GM04503 (cell line): Measurements from ENCODE around the gene PRLH.
A peak's percentile ranks its signal among the peaks of the same experiment; 100 is the strongest.

Experiments
- DNase-seq: peaks from one replicate; pipeline ENCODE4 v3.0.0-alpha.2; 2012; ENCODE audit warnings: low read depth

The PRLH gene

DNA sequence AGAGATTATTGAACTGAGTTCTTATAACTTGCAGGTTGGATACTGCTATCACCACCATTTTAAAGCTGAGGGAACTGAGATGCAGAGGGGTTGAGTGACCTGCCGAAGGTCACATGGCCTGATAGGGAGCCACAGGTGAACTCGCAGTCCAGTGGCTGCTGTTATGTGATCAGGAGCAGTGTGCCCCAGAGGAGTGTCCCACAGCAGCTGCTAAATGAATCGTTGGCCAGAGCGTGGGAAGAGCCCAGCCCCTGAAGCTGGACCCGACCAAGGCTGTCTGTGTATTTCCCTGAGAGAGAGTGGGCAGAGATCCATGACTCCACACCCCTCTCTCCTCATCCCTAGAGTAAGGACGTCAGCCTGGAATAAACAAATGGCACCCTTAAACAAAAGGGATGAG is 26.7 kb upstream of the PRLH start:
- no peak for DNase-seq

DNA sequence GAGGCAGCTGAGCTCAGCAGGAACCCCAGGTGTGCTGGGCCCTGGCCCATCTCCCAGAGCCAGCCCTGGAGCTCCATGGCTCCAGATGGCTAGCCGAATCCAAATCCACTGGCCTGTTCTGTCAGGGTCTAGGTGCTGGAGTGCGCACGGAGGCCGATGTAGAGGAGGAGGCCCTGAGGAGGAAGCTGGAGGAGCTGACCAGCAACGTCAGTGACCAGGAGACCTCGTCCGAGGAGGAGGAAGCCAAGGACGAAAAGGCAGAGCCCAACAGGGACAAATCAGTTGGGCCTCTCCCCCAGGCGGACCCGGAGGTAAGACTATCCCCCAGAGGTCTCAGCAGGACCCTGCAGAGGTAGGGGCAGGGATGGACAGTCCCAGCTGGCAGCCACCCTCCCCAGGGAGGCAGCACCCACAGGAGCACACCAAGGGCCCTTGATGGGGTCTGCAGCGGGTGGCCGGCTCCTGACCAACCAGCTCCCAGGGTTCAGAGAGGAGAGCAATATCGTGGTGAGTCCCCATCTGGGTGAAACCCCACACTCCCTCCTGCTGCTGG is 26.1 kb upstream of the PRLH start:
- DNase-seq: no peak

- DNase-seq: peak; percentile 16
Observed at GRCh38 chr2:237540823-237541222, 25.6 kb upstream of the PRLH start.

- no peak for DNase-seq
Observed at GRCh38 chr2:237541243-237541642, 25.1 kb upstream of the PRLH start.

- DNase-seq: no peak
Observed at GRCh38 chr2:237542001-237542704, 24.2 kb upstream of the PRLH start.

DNA sequence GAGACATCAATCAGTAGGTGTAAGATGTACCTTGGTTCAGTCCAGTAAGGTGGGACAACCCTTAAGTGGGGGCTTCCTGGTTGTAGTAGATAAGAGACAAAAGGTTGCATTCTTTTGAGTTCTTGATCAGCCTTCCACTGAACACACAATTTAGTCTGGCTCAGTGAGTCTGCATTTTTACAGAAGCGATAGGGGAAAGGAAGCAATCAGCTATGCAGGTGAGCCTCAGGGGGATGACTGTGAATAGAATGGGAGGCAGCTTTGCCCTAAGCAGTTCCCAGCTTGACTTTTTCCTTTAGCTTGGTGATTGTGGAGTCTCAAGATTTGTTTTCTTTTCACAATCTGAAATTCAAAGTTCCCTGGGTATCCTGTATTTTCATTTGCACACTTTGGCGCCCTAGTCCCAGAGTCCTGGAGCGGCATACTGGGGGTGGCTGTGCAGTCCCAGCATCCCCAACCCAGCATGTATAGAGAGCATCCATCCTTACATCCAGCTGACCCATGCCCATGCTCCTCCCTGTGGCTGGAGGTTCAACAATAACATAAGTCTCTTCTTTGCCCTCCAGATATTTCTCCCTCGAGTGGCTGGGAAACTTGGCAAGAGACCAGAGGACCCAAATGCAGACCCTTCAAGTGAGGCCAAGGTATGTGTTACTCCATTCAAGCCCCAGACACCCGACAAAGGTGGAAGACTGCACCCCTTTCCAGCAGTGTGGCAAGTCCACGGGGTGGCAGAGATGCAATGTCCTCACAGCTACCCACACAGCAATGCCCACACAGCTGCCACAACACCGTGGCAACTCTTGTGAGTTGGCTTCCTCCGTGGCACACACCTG is 20.1 kb upstream of the PRLH start:
- DNase-seq: no peak

GRCh38 chr2:237546876-237547395 is 19.4 kb upstream of the PRLH start:
- no peak for DNase-seq

DNA sequence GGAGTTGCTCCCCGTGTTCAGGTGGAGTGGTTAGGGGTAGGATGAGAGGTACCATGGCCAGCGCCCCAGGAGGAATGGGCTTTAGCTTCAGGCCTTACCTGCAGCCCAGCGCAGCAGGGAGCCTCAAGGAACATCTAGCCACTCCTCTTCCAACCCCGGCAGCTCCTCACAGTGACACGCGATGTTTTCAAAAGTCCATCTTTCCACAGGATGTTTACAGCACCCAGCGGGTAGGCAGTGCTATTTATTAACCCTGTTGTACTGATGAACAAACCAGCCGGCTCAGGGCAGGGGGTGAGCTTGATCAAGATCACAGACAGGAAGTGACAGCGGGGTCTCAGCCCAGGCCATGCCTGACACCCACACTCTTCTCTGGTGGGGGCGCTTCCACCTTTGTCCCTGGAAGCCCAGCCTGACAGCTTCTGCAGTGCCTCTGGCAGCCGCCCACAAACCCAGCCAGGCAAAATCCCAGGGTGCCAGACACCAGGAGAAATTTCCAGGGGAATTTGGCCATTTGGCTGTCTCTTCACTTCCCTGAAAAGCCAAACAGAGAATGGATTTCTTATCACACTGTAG is 18.4 kb upstream of the PRLH start:
- DNase-seq: no peak

GRCh38 chr2:237549216-237549615 is 17.2 kb upstream of the PRLH start:
- DNase-seq: no peak

- no peak for DNase-seq
Observed at GRCh38 chr2:237549643-237550415, 16.5 kb upstream of the PRLH start.

- DNase-seq: no peak
Observed at GRCh38 chr2:237551071-237551574, 15.3 kb upstream of the PRLH start.

DNA sequence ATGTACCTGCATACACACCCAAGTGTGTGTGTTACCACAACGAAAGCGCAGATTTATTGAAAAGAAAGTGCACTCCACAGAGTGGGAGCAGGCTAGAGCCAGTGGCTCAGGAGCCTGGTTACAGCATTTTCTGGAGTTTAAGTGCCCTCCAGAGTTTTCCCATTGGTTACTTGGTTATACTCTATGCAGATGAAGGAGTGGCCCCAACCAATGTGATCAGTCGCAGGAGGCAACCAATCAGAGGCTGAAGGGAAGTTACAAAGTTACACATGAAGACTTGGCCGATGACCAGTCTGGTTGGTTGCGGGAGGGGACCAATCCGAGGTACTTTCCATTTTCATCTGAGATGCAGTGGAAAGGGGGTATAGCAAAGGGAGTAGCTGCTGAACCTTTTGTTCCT is 13.5 kb upstream of the PRLH start:
- no peak for DNase-seq

GRCh38 chr2:237553948-237554347 is 12.4 kb upstream of the PRLH start:
- DNase-seq: no peak

DNA sequence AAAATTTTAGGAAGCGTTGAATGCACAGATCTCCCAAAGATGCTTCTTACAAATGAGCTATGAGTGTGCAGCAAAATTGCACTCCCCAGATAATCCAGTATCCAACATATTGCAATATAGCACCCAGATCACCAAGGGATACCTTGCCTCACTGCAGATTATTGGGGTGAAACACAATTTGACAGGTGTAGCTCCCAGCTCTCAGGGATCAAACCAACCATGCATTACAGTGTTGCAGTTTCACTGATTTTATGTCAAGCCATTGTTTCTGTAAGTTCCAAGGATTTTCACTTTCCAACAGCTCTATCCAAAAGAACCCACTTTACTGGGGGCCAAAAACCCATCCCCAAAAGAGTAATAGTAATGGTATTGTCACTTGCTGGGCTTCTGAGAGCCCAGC is 10.8 kb upstream of the PRLH start:
- no peak for DNase-seq

GRCh38 chr2:237556773-237557632 is 9.4 kb upstream of the PRLH start:
- DNase-seq: no peak

- no peak for DNase-seq
Observed at GRCh38 chr2:237557633-237558015, 8.8 kb upstream of the PRLH start.

GRCh38 chr2:237558961-237559641 is 7.3 kb upstream of the PRLH start:
- DNase-seq: peak; percentile 17

DNA sequence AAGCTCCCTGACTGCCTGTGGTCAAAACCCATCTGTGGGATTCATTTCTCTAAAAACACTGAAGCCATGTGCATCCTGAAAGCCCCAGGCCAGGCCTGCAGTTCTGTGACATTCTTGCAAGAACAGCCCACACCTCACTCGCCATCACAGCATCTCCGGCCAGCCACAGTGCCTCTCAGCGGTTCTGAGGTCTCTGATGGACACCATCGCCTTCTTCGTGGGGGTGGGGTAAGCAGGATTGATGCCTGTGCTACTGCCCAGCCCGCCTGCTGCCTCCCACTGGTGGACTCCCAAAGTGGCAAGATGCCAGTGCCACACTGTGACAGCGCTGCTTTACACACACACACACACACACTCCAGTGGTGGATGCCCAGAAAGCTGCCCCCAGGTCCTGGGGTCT is 5.2 kb upstream of the PRLH start:
- no peak for DNase-seq

GRCh38 chr2:237563816-237564215 is 2.6 kb upstream of the PRLH start:
- no peak for DNase-seq

DNA sequence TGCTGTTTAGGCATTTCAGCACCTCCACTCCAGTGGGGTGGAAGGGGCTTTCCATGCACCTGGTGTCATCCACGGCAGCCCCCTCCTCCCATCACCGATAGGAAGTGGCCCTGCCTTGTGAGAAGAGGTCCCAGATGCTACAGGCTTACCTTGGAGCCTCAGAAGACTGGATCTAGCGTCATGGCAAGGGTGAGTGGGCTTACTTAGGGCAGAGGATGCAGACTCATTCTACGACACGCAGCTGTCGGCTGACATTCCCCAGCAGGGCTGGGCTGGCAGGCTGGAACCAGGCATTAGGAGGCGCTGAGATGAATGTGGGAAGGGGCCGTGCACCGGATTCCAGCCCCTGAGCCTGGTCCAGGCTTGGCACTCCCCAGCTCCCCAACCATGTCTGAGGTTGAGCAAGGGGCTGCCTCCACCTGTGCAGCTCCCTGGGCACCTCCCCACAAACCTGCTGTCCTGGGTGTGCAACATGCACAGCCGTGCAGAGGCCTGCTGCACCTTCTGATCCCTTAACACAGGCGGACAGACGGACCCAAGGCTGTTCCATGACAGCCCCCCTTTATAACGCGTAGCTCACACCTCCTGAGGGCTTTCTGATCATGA is 1.7 kb upstream of the PRLH start:
- DNase-seq: no peak
